Esophagus muscularis mucosa (tissue), 4 donors: ENCODE measurements around the gene FAAH. TPM values are rescaled to one million over a fixed set of nuclear protein-coding genes. Genes with fewer than 3 reads are reported as not detected.

ENCODE experiments used
- DNase-seq: peaks from one replicate; pipeline ENCODE4 v3.0.0-alpha.2; 2017; ENCODE audit errors: extremely low spot score
- H3K27ac ChIP-seq, 4 donors: fragments of 200-600 bp; sonication (generic); replicated peaks in 1 of 4; 1 replicate in 3 of 4; 2 replicates in 1 of 4; pipeline ENCODE4 v1.5.1; 2016 to 2019; ENCODE audit warnings: mild to moderate bottlenecking in 1 of 4
- H3K27me3 ChIP-seq, 4 donors: fragments of 200-600 bp; sonication (generic); one replicate each; pipeline versions ENCODE4 v1.5.1 to v1.6.0; 2016 to 2019
- H3K36me3 ChIP-seq, 4 donors: fragments of 200-600 bp; sonication (generic); one replicate each; pipeline ENCODE4 v1.5.1; 2016 to 2019
- H3K4me1 ChIP-seq, 4 donors: fragments of 200-600 bp; sonication (generic); one replicate each; pipeline ENCODE4 v1.5.1; 2016 to 2019
- H3K4me3 ChIP-seq, 4 donors: fragments of 200-600 bp; sonication (generic); 1 replicate in 2 of 4; 2 replicates in 2 of 4; pipeline ENCODE4 v1.5.1; 2016 to 2019; ENCODE audit warnings: mild to moderate bottlenecking in 4 of 4, moderate library complexity in 1 of 4
- H3K9me3 ChIP-seq, 4 donors: fragments of 200-600 bp; sonication (generic); 1 replicate in 3 of 4; 2 replicates in 1 of 4; pipeline ENCODE4 v1.5.1; 2016 to 2019
- EP300 ChIP-seq: sonication (generic); formaldehyde crosslinking; IDR thresholded peaks from one replicate; pipeline ENCODE4 v1.6.1; 2017; ENCODE audit warnings: antibody characterized with exemption
- POLR2A ChIP-seq: fragments of 450-650 bp; IDR thresholded peaks from one replicate; pipeline ENCODE4 v1.6.1; 2017; ENCODE audit warnings: antibody characterized with exemption, moderate library complexity, mild to moderate bottlenecking, low read depth
- POLR2AphosphoS5 ChIP-seq, 2 donors: sonication (generic); formaldehyde crosslinking; IDR thresholded peaks; one replicate each; pipeline ENCODE4 v1.6.1; 2017; ENCODE audit warnings: antibody characterized with exemption in 2 of 2
- whole genome bisulfite sequencing: methylation state at CpG from one replicate; pipeline ENCODE4 v1.1.5; 2018; 5-methylcytosine and 5-hydroxymethylcytosine counted together
- intact Hi-C: fragments of 100-400 bp; cut with DNase I; formaldehyde crosslinking; loops from one replicate; pipeline ENCODE4 v1.15.1; 2023
- total RNA-seq, 4 donors: library from RNA; depleted of rRNA; stranded (reverse); fragments of >200 nt; gene quantifications; one replicate each; pipeline versions ENCODE4 v1.1.0 to v1.2.1, GENCODE V29; 2016
- TF ChIP-seq, protein P1 (sequence below), 3 experiments: fragments of 200-600 bp in 2 of 3; fragments of 450-650 bp in 1 of 3; sonication (generic) in 2 of 3; IDR thresholded peaks; one replicate each; pipeline ENCODE4 v1.5.1; 2017 to 2019; ENCODE audit warnings: antibody characterized with exemption in 3 of 3, mild to moderate bottlenecking in 2 of 3, moderate library complexity in 1 of 3

Gene FAAH
- total RNA-seq, 4 donors from 2014 or later: 3.7 to 10.6 (median 8.4) TPM

DNA sequence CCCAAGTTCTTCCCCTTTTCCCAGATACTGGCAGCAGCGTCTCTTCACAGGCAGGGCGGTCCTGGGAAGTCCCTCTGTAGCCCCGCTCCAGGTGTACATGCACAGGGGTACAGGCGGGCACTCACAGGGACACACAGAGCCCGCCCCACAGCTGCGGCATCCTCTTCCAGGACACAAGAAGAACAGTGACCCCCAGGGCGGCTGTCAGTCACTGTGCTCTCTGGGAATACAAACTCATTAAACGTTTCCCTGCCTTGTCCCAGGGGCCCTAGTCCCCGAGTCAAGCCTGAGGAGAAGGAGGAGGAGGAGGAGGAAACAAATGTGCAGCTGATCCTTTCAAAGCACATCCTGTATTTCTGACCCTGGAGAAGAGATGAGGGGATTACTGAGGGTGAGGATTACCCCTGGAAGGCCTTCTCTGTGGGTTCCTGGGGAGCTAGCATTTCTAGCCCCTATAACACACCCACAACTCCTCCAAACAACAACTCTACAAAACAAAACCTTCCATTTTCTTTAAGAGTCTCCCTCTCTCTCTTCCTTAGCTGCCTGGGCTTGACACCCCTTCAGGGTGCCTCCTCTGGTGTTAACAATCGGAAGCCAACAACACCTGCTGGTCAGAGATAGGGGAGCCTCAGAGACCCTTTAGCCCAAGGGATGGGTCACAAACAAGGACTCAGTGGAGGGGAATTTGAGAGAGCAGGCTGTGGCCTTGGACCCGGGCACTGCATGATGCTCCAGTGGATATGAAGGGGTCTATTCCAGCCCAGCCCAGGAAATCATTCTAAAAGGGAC, 67.1 kb downstream of the FAAH start:
- 87% methylated on average over 3 of the region's 11 CpGs for WGBS
- H3K27me3 ChIP-seq: peaks cover 0 to 10% (median 0%) of the 10 kb centered on the region in 4 donors
- no peak for TF ChIP-seq POLR2A
- TF ChIP-seq, protein P1, sequence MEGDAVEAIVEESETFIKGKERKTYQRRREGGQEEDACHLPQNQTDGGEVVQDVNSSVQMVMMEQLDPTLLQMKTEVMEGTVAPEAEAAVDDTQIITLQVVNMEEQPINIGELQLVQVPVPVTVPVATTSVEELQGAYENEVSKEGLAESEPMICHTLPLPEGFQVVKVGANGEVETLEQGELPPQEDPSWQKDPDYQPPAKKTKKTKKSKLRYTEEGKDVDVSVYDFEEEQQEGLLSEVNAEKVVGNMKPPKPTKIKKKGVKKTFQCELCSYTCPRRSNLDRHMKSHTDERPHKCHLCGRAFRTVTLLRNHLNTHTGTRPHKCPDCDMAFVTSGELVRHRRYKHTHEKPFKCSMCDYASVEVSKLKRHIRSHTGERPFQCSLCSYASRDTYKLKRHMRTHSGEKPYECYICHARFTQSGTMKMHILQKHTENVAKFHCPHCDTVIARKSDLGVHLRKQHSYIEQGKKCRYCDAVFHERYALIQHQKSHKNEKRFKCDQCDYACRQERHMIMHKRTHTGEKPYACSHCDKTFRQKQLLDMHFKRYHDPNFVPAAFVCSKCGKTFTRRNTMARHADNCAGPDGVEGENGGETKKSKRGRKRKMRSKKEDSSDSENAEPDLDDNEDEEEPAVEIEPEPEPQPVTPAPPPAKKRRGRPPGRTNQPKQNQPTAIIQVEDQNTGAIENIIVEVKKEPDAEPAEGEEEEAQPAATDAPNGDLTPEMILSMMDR (IDR thresholded peaks at IDR 0.05): no peak
- TF ChIP-seq POLR2AphosphoS5 (IDR thresholded peaks at IDR 0.05): no peak
- TF ChIP-seq EP300: no peak
- H3K27ac ChIP-seq: no peak overlapping the region
- no peak overlapping the region for H3K4me3 ChIP-seq
- intact Hi-C loops: no loop called here
- no peak for DNase-seq
- H3K4me1 ChIP-seq: peaks cover 0 to 5% (median 2%) of the 10 kb centered on the region in 4 donors
- H3K36me3 ChIP-seq: no peaks in the 10 kb centered on the region
- H3K9me3 ChIP-seq: no peaks in the 10 kb centered on the region

DNA sequence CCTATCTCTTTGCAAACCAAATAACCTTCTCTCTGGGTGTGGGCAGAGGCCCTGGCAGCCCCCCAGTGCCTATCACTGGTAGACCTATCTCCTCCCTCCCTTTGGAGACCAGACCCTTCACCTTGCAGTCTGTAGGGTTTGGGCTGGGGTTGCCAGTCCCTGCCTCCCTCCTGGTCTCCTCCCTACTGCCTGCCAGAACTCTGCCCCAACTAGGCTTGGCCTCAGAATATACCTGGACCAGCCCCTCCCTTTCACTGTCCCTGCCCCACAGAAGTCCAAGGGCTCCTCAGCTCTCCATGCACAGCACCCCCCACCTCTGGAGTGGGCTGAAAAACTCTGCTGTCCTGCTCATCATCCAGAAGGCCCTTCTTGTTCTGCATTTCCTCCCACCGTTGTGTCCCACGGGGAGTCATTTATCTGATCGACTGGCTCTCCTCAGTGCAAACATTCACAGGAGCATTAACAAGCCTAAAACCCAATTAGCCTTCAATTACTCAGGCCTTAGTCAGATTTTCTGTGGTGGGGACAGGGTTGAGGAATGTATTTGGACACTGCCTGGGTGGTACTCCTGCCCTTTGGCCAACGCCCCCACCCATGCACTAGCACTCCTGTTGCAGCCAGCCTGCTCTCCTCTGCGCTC, 67.8 kb downstream of the FAAH start:
- no peak overlapping the region for H3K4me3 ChIP-seq
- TF ChIP-seq, protein P1 (IDR thresholded peaks at IDR 0.05): no peak
- WGBS: 71% methylated on average over 3 of the region's 5 CpGs
- peaks cover 2 to 12% (median 8%) of the 10 kb centered on the region in 4 donors for H3K4me1 ChIP-seq
- no peak overlapping the region for H3K27ac ChIP-seq
- H3K27me3 ChIP-seq: peaks cover 0 to 10% (median 0%) of the 10 kb centered on the region in 4 donors
- intact Hi-C loops: no loop called here
- DNase-seq: no peak
- no peaks in the 10 kb centered on the region for H3K36me3 ChIP-seq
- no peaks in the 10 kb centered on the region for H3K9me3 ChIP-seq

Other genes starting within 250 kb of the FAAH start
- 1 to 10 TPM in 3 of 4 donors, under 1 TPM in 1; 0.83 to 1.6 (median 1.5) TPM for gene TSPAN1, start 219.2 kb upstream of the FAAH start, total RNA-seq
- gene P3R3URF, start 217.8 kb upstream of the FAAH start, total RNA-seq: not detected
- gene POMGNT1, start 195.9 kb upstream of the FAAH start, total RNA-seq: 10 to 100 TPM; 31.6 to 47.2 (median 36.9) TPM
- 10 to 100 TPM in 3 of 4 donors, 1 to 10 TPM in 1; 3.5 to 13.0 (median 11.4) TPM for gene LURAP1, start 191.0 kb upstream of the FAAH start, total RNA-seq
- 1 to 10 TPM in 1 of 4 donors, not detected in 3; 1.2 TPM for gene RAD54L, start 146.6 kb upstream of the FAAH start, total RNA-seq
- 10 to 100 TPM; 59.0 to 81.1 (median 75.8) TPM for gene LRRC41, start 90.7 kb upstream of the FAAH start, total RNA-seq
- gene UQCRH, start 90.6 kb upstream of the FAAH start, total RNA-seq: 100 to 1,000 TPM; 148 to 412 (median 283) TPM
- 10 to 100 TPM; 14.5 to 20.7 (median 16.2) TPM for gene NSUN4, start 53.5 kb upstream of the FAAH start, total RNA-seq
- gene DMBX1, start 95.5 kb downstream of the FAAH start, total RNA-seq: not detected
- gene KNCN, start 157.3 kb downstream of the FAAH start, total RNA-seq: not detected
- gene MKNK1, start 210.0 kb downstream of the FAAH start, total RNA-seq: 10 to 100 TPM; 27.7 to 37.0 (median 29.3) TPM
- 10 to 100 TPM; 19.5 to 27.0 (median 24.4) TPM for gene MOB3C, start 222.5 kb downstream of the FAAH start, total RNA-seq